ENCODE measurements around the gene PGBD5.
"Not testable (repeated sequence)": the region's sequence is repeated elsewhere in the genome, so short reads cannot be mapped to it uniquely, and the experiment has no call there.

PGBD5 gene

GRCh38 chr1:230426246-230427093 is at the start of gene PGBD5:
TSS of gene PGBD5 (minus strand) at chr1:230426332. CDS start at chr1:230425928, 404 bp downstream.
- FAIRE-seq = no peak

- not testable (repeated sequence) for FAIRE-seq
Observed at GRCh38 chr1:230474924-230475323, 48.8 kb upstream of the PGBD5 start.

GRCh38 chr1:230470750-230471149 is 44.6 kb upstream of the PGBD5 start:
- not testable (repeated sequence) for FAIRE-seq

GRCh38 chr1:230469271-230469670 is 43.1 kb upstream of the PGBD5 start:
- no peak for FAIRE-seq

GRCh38 chr1:230465691-230466090 is 39.6 kb upstream of the PGBD5 start:
- no peak for FAIRE-seq

GRCh38 chr1:230464671-230465070 is 38.5 kb upstream of the PGBD5 start:
- no peak for FAIRE-seq

GRCh38 chr1:230463760-230464159 is 37.6 kb upstream of the PGBD5 start:
- no peak for FAIRE-seq

- FAIRE-seq = no peak
Observed at GRCh38 chr1:230463326-230463725, 37.2 kb upstream of the PGBD5 start.

- FAIRE-seq = no peak
Observed at GRCh38 chr1:230459465-230459864, 33.3 kb upstream of the PGBD5 start.

- no peak for FAIRE-seq
Observed at GRCh38 chr1:230458509-230458908, 32.4 kb upstream of the PGBD5 start.

GRCh38 chr1:230456478-230456877 is 30.3 kb upstream of the PGBD5 start:
- no peak for FAIRE-seq

GRCh38 chr1:230455291-230455690 is 29.2 kb upstream of the PGBD5 start:
- FAIRE-seq = no peak

GRCh38 chr1:230453377-230453776 is 27.2 kb upstream of the PGBD5 start:
- no peak for FAIRE-seq

GRCh38 chr1:230441183-230442029 is 15.3 kb upstream of the PGBD5 start:
- FAIRE-seq = no peak

- FAIRE-seq = no peak
Observed at GRCh38 chr1:230435108-230435507, 9.0 kb upstream of the PGBD5 start.

- FAIRE-seq = no peak
Observed at GRCh38 chr1:230431527-230431926, 5.4 kb upstream of the PGBD5 start.

GRCh38 chr1:230430499-230430898 is 4.4 kb upstream of the PGBD5 start:
- FAIRE-seq = no peak

GRCh38 chr1:230429067-230429735 is 3.1 kb upstream of the PGBD5 start:
- FAIRE-seq = no peak

GRCh38 chr1:230427981-230428380 is 1.8 kb upstream of the PGBD5 start:
- no peak for FAIRE-seq

- FAIRE-seq = no peak
Observed at GRCh38 chr1:230427094-230427876, 1.2 kb upstream of the PGBD5 start.

GRCh38 chr1:230425252-230426091 is 660 bp downstream of the PGBD5 start:
- FAIRE-seq = no peak
